ENCODE measurements around the gene SYNJ1. TPM values are rescaled to one million over a fixed set of nuclear protein-coding genes. Genes with fewer than 3 reads are reported as not detected.
"Not testable (repeated sequence)": the region's sequence is repeated elsewhere in the genome, so short reads cannot be mapped to it uniquely, and the experiment has no call there.

SYNJ1 gene
- total and polyA plus RNA-seq, 10 of the 15 experiments (the other 5 are each of a cell fraction or from before 2014, with no cell fraction given): 1.2 to 7.0 (median 3.5) TPM

GRCh38 chr21:32641710-32642698 is 85.8 kb downstream of the SYNJ1 start:
- no peak for ATAC-seq
- no peak for FAIRE-seq
- in situ Hi-C loops (cut with MboI) (no loop called here), intact Hi-C loops (cut with micrococcal nuclease; ENCODE audit: unreplicated experiment) (no loop called here)
- Histone ChIP-seq H3K27ac (ENCODE audit: control insufficient read depth, insufficient read depth) (no peak overlapping the region), H3K9ac (ENCODE audit: control insufficient read depth, insufficient read depth, low read length) (no peak overlapping the region), H3K4me3 (no peak overlapping the region), H3K36me3 (ENCODE audit: control insufficient read depth in 2 of 2, insufficient read depth in 2 of 2, low read length in 1 of 2) (peaks cover 0 to 7% of the 10 kb centered on the region in 2 experiments; a peak in 1 of 4 replicates), H3K9me3 (replicated peaks; ENCODE audit: control insufficient read depth, insufficient read depth, low read length) (no peaks in the 10 kb centered on the region), H2AFZ (ENCODE audit: control insufficient read depth, low read depth, low read length) (no peak overlapping the region), H3K27me3 (replicated peaks in 1 of 2; ENCODE audit: control insufficient read depth in 2 of 2, insufficient read depth in 2 of 2, low read length in 1 of 2) (no peaks in the 10 kb centered on the region), H3K4me2 (ENCODE audit: control insufficient read depth, insufficient read depth) (no peak overlapping the region), H3K79me2 (ENCODE audit: control insufficient read depth, insufficient read depth, low read length) (no peaks in the 10 kb centered on the region), H4K20me1 (ENCODE audit: control insufficient read depth, insufficient read depth) (no peaks in the 10 kb centered on the region), H3K4me1 (ENCODE audit: control insufficient read depth, insufficient read depth, low read length) (no peaks in the 10 kb centered on the region)
- ChIA-PET CTCF (interaction anchor here (0.8 kb wide), 1 partner anchor 41 kb away, joined by 3 read pairs; no protein-coding TSS in a partner anchor), POLR2A (no interaction called here), SMC1A (ENCODE audit: uncharacterized antibody, unreplicated experiment) (no interaction called here), RAD21 (ENCODE audit: unreplicated experiment) (no interaction called here)
- TF ChIP-seq MYC (IDR thresholded peaks at IDR 0.05; ENCODE audit: insufficient read depth, insufficient read length, insufficient replicate concordance, low read length, severe bottlenecking): no peak
- BruUV-seq (replicated peaks): no TSS peak
- 87% methylated on average over 10 of the region's 10 CpGs for whole genome bisulfite sequencing (ENCODE audit: insufficient coverage, insufficient replicate concordance, low lambda C conversion rate, missing lambda C conversion rate)
- no peak for DNase-seq (ENCODE audit: low read depth, low spot score)

GRCh38 chr21:32626621-32627196 is 101.1 kb downstream of the SYNJ1 start:
- DNase-seq (ENCODE audit: low read depth, low spot score) (no peak), FAIRE-seq (no peak), ATAC-seq (no peak)
- no peak overlapping the region for H3K4me2 ChIP-seq (ENCODE audit: control insufficient read depth, insufficient read depth)
- H4K20me1 ChIP-seq (ENCODE audit: control insufficient read depth, insufficient read depth): no peaks in the 10 kb centered on the region
- H3K9me3 ChIP-seq (replicated peaks; ENCODE audit: control insufficient read depth, insufficient read depth, low read length): no peaks in the 10 kb centered on the region
- peaks cover 1 to 4% of the 10 kb centered on the region in 2 experiments; a peak in 3 of 4 replicates for H3K36me3 ChIP-seq (ENCODE audit: control insufficient read depth in 2 of 2, insufficient read depth in 2 of 2, low read length in 1 of 2)
- no peak overlapping the region for H2AFZ ChIP-seq (ENCODE audit: control insufficient read depth, low read depth, low read length)
- SMC1A ChIA-PET (ENCODE audit: uncharacterized antibody, unreplicated experiment): interaction anchor here (1.7 kb wide), 1 partner anchor 14 kb away, joined by 5 read pairs; no protein-coding TSS in a partner anchor
- CTCF ChIA-PET: no interaction called here
- 80% methylated on average over 3 of the region's 3 CpGs for WGBS (ENCODE audit: insufficient coverage, insufficient replicate concordance, low lambda C conversion rate, missing lambda C conversion rate)
- no peak overlapping the region for H3K27ac ChIP-seq (ENCODE audit: control insufficient read depth, insufficient read depth)
- POLR2A ChIA-PET: no interaction called here
- no peak overlapping the region for H3K9ac ChIP-seq (ENCODE audit: control insufficient read depth, insufficient read depth, low read length)
- H3K27me3 ChIP-seq (replicated peaks in 1 of 2; ENCODE audit: control insufficient read depth in 2 of 2, insufficient read depth in 2 of 2, low read length in 1 of 2): no peaks in the 10 kb centered on the region
- TF ChIP-seq PBX3 (IDR thresholded peaks at IDR 0.05; ENCODE audit: insufficient replicate concordance, low read depth, low read length): no peak
- BruUV-seq (replicated peaks): no TSS peak
- no peaks in the 10 kb centered on the region for H3K4me1 ChIP-seq (ENCODE audit: control insufficient read depth, insufficient read depth, low read length)
- in situ Hi-C loops (cut with MboI): no loop called here
- H3K4me3 ChIP-seq: no peak overlapping the region
- H3K79me2 ChIP-seq (ENCODE audit: control insufficient read depth, insufficient read depth, low read length): no peaks in the 10 kb centered on the region
- intact Hi-C loops (cut with micrococcal nuclease; ENCODE audit: unreplicated experiment): no loop called here
- RAD21 ChIA-PET (ENCODE audit: unreplicated experiment): no interaction called here

GRCh38 chr21:32618218-32618617 is 109.6 kb downstream of the SYNJ1 start:
- POLR2A ChIA-PET; DNase-seq (ENCODE audit: low read depth, low spot score): not testable (repeated sequence)

More at GRCh38 chr21:32618218-32618617, 109.6 kb downstream of the SYNJ1 start:
- H2AFZ ChIP-seq (ENCODE audit: control insufficient read depth, low read depth, low read length); H4K20me1 ChIP-seq (ENCODE audit: control insufficient read depth, insufficient read depth); H3K27me3 ChIP-seq (replicated peaks in 1 of 2; ENCODE audit: control insufficient read depth in 2 of 2, insufficient read depth in 2 of 2, low read length in 1 of 2); H3K9me3 ChIP-seq (replicated peaks; ENCODE audit: control insufficient read depth, insufficient read depth, low read length); H3K4me1 ChIP-seq (ENCODE audit: control insufficient read depth, insufficient read depth, low read length); H3K4me2 ChIP-seq (ENCODE audit: control insufficient read depth, insufficient read depth); H3K79me2 ChIP-seq (ENCODE audit: control insufficient read depth, insufficient read depth, low read length); H3K36me3 ChIP-seq (ENCODE audit: control insufficient read depth in 2 of 2, insufficient read depth in 2 of 2, low read length in 1 of 2); H3K4me3 ChIP-seq; intact Hi-C loops (cut with micrococcal nuclease; ENCODE audit: unreplicated experiment); ATAC-seq; FAIRE-seq; CTCF ChIA-PET; H3K27ac ChIP-seq (ENCODE audit: control insufficient read depth, insufficient read depth); in situ Hi-C loops (cut with MboI); BruUV-seq (replicated peaks); H3K9ac ChIP-seq (ENCODE audit: control insufficient read depth, insufficient read depth, low read length); RAD21 ChIA-PET (ENCODE audit: unreplicated experiment): not testable (repeated sequence)
- SMC1A ChIA-PET (ENCODE audit: uncharacterized antibody, unreplicated experiment): interaction anchor here (1.6 kb wide), 1 partner anchor 9 kb away, joined by 4 read pairs; no protein-coding TSS in a partner anchor
- WGBS (ENCODE audit: insufficient coverage, insufficient replicate concordance, low lambda C conversion rate, missing lambda C conversion rate): 44% methylated on average over 6 of the region's 6 CpGs
